Endothelial cell of umbilical vein (primary cell): ENCODE results near the gene FGF12. TPM values are rescaled to one million over a fixed set of nuclear protein-coding genes. Genes with fewer than 3 reads are reported as not detected.

ENCODE experiments used
- BruUV-seq: library from RNA; stranded (reverse); fragments of 400-500 nt; replicated peaks from 2 replicates; lab custom pipeline; 2021; lab: Mats Ljungman, UMichigan
- CTCF ChIA-PET: fragments of 300-600, 350-600 bp; sonication (Branson Sonifier 250); formaldehyde crosslinking; loops from one replicate; lab custom pipeline; 2021; ENCODE audit warnings: antibody characterized with exemption, inconsistent platforms; lab: Charles Lee
- POLR2A ChIA-PET: fragments of 300-600, 350-600 bp; sonication (Branson Sonifier 250); formaldehyde crosslinking; loops from one replicate; lab custom pipeline; 2021; ENCODE audit warnings: antibody characterized with exemption, inconsistent platforms; lab: Charles Lee
- DNase-seq: peaks from one replicate; pipeline ENCODE4 v3.0.0-alpha.2; 2011; ENCODE audit warnings: low read depth, low spot score
- FAIRE-seq: peaks from 2 replicates; lab custom pipeline; 2011; peaks lifted over from hg19 to GRCh38; lab: Jason Lieb, UNC
- H2AFZ ChIP-seq: 2 replicates; pipeline ENCODE4 v1.6.0; 2012; ENCODE audit warnings: low read depth, low read length, control low read depth, inconsistent platforms
- H3K27ac ChIP-seq: 2 replicates; pipeline ENCODE4 v1.5.1; 2011; ENCODE audit warnings: low read depth, mild to moderate bottlenecking, control low read depth, low read length, moderate library complexity; ENCODE audit not compliant: insufficient read depth
- H3K27me3 ChIP-seq, 2 experiments: 2 replicates each; pipeline versions ENCODE4 v1.6.0 to v1.6.1; 2011; ENCODE audit warnings: low read length in 2 of 2, mixed read lengths in 1 of 2; ENCODE audit not compliant: control insufficient read depth in 2 of 2, insufficient read depth in 2 of 2
- H3K36me3 ChIP-seq, 2 experiments: 2 replicates in 1 of 2; 3 replicates in 1 of 2; pipeline ENCODE4 v1.5.1; 2011; ENCODE audit warnings: low read length in 2 of 2, mild to moderate bottlenecking in 1 of 2, moderate library complexity in 1 of 2; ENCODE audit not compliant: control insufficient read depth in 2 of 2, insufficient read depth in 2 of 2; ENCODE audit errors: extremely low read depth in 1 of 2
- H3K4me1 ChIP-seq: 3 replicates; pipeline ENCODE4 v1.5.1; 2011; ENCODE audit warnings: mild to moderate bottlenecking, low read length; ENCODE audit not compliant: control insufficient read depth, insufficient read depth; ENCODE audit errors: extremely low read depth
- H3K4me2 ChIP-seq: 2 replicates; pipeline ENCODE4 v1.6.1; 2011; ENCODE audit warnings: low read length, control low read depth, mixed read lengths; ENCODE audit not compliant: insufficient read depth
- H3K4me3 ChIP-seq, 3 experiments: fragments of 200-600 bp in 1 of 3; sonication (generic), shearing (Covaris generic) in 1 of 3; replicated peaks in 1 of 3; 2 replicates each; pipeline ENCODE4 v1.5.1; 2011 to 2016; ENCODE audit warnings: control low read depth in 3 of 3, low read length in 3 of 3, mild to moderate bottlenecking in 2 of 3, inconsistent platforms in 1 of 3, low read depth in 1 of 3, moderate library complexity in 1 of 3; ENCODE audit not compliant: insufficient read depth in 1 of 3
- H3K79me2 ChIP-seq: 2 replicates; pipeline ENCODE4 v1.6.0; 2012; ENCODE audit warnings: low read length, inconsistent platforms; ENCODE audit not compliant: control insufficient read depth, insufficient read depth
- H3K9ac ChIP-seq: replicated peaks from 2 replicates; pipeline ENCODE3; 2011; ENCODE audit warnings: low read length, control low read depth; ENCODE audit not compliant: insufficient read depth; ENCODE audit errors: extremely low read depth
- H3K9me1 ChIP-seq: replicated peaks from 3 replicates; pipeline ENCODE4 v1.6.0; 2011; ENCODE audit warnings: mild to moderate bottlenecking, low read length; ENCODE audit not compliant: control insufficient read depth, insufficient read depth; ENCODE audit errors: extremely low read depth
- H3K9me3 ChIP-seq: replicated peaks from 2 replicates; pipeline ENCODE4 v1.5.1; 2012; ENCODE audit warnings: low read length, inconsistent platforms; ENCODE audit not compliant: control insufficient read depth, insufficient read depth
- H4K20me1 ChIP-seq: replicated peaks from 2 replicates; pipeline ENCODE3; 2011; ENCODE audit warnings: mild to moderate bottlenecking, low read length; ENCODE audit not compliant: control insufficient read depth, insufficient read depth; ENCODE audit errors: extremely low read depth
- CTCF ChIP-seq, 2 donors: IDR thresholded peaks; 1 replicate in 1 of 2; 2 replicates in 1 of 2; pipeline ENCODE4 v1.5.1; 2011; ENCODE audit warnings: low read length in 2 of 2, mild to moderate bottlenecking in 2 of 2, moderate library complexity in 2 of 2, control low read depth in 1 of 2, inconsistent platforms in 1 of 2, low read depth in 1 of 2; ENCODE audit not compliant: insufficient read depth in 1 of 2; ENCODE audit errors: extremely low read depth in 1 of 2
- EZH2 ChIP-seq: IDR thresholded peaks from 2 replicates; pipeline ENCODE4 v1.6.1; 2012; ENCODE audit warnings: borderline replicate concordance, low read depth, mild to moderate bottlenecking, moderate library complexity, low read length, inconsistent platforms; ENCODE audit not compliant: severe bottlenecking
- FOS ChIP-seq: IDR thresholded peaks from 2 replicates; pipeline ENCODE4 v1.6.1; 2011; ENCODE audit warnings: mild to moderate bottlenecking, low read length, moderate library complexity, borderline replicate concordance; ENCODE audit not compliant: insufficient read depth
- GATA2 ChIP-seq: IDR thresholded peaks from 2 replicates; pipeline ENCODE4 v1.7.0; 2011; ENCODE audit warnings: low read depth, mild to moderate bottlenecking, moderate library complexity, mixed read lengths, low read length; ENCODE audit not compliant: insufficient read length, insufficient read depth
- JUN ChIP-seq: IDR thresholded peaks from 2 replicates; pipeline ENCODE4 v1.6.1; 2011; ENCODE audit warnings: borderline replicate concordance, low read depth; ENCODE audit not compliant: insufficient read length, insufficient read depth
- MAX ChIP-seq: IDR thresholded peaks from 2 replicates; pipeline ENCODE4 v1.6.1; 2011; ENCODE audit not compliant: insufficient read depth, insufficient read length
- MYC ChIP-seq: IDR thresholded peaks from one replicate; pipeline ENCODE4 v1.6.1; 2011; ENCODE audit warnings: mild to moderate bottlenecking, low read depth, low read length
- POLR2A ChIP-seq: IDR thresholded peaks from 2 replicates; pipeline ENCODE4 v1.6.1; 2012; ENCODE audit warnings: low read depth, mild to moderate bottlenecking, control low read depth, low read length
- POLR2AphosphoS5 ChIP-seq: IDR thresholded peaks from 2 replicates; pipeline ENCODE4 v1.6.1; 2012; ENCODE audit warnings: low read depth, mild to moderate bottlenecking, control low read depth, low read length, moderate library complexity; ENCODE audit not compliant: insufficient read depth
- dilution Hi-C: fragments of 300-500 bp; cut with MboI; formaldehyde crosslinking; loops from one replicate; pipeline ENCODE4 v1.15.0; 2019; ENCODE audit warnings: low sequenced_read_pairs; ENCODE audit not compliant: extremely low pct_ligation_motif_present
- intact Hi-C: fragments of 100-400 bp; cut with micrococcal nuclease; formaldehyde crosslinking; loops from one replicate; pipeline ENCODE4 v1.10.0; 2022
- polyA plus RNA-seq, 4 experiments: library from polyadenylated mRNA; depleted of rRNA in 3 of 4; stranded (reverse) in 3 of 4; unstranded in 1 of 4; fragments of >200 nt; gene quantifications; 2 replicates each; pipeline versions ENCODE4 v1.2.1 to v1.2.3, GENCODE V29; 2011 to 2012; ENCODE audit warnings: missing spikeins in 1 of 4
- total RNA-seq: library from RNA; stranded (reverse); gene quantifications from 2 replicates; pipeline ENCODE4 v1.2.3, GENCODE V29; 2021

Gene FGF12
- total and polyA plus RNA-seq, 2 donors (not counting 3 experiments of a cell fraction or from before 2014, with no cell fraction given), result 0.72 to 2.5 TPM

GRCh38 chr3:192220915-192221314 lies 506.4 kb downstream of the FGF12 start:
- no peak overlapping the region for H3K4me3 ChIP-seq
- H3K9me3 ChIP-seq, result no peaks in the 10 kb centered on the region
- DNase-seq (no peak), FAIRE-seq (no peak)
- no peak overlapping the region for H3K4me2 ChIP-seq
- H3K36me3 ChIP-seq, result no peaks in the 10 kb centered on the region
- H3K9ac ChIP-seq, result no peak overlapping the region
- BruUV-seq, result no TSS peak
- ChIA-PET CTCF (no interaction called here), POLR2A (no interaction called here)
- no peaks in the 10 kb centered on the region for H3K79me2 ChIP-seq
- no peak for TF ChIP-seq MAX
- no peak for TF ChIP-seq EZH2
- TF ChIP-seq GATA2, result no peak
- no peak for TF ChIP-seq MYC
- no peak for TF ChIP-seq POLR2AphosphoS5
- no peak for TF ChIP-seq JUN
- TF ChIP-seq CTCF (IDR thresholded peaks at IDR 0.05; ENCODE audit: extremely low read depth in 1 of 2, insufficient read depth in 1 of 2, low read depth in 1 of 2, low read length in 2 of 2), result no peak
- TF ChIP-seq FOS, result no peak
- TF ChIP-seq POLR2A, result no peak
- H3K9me1 ChIP-seq, result no peaks in the 10 kb centered on the region
- no peaks in the 10 kb centered on the region for H3K4me1 ChIP-seq
- intact Hi-C loops, result no loop called here
- no peak overlapping the region for H3K27ac ChIP-seq
- H4K20me1 ChIP-seq, result peaks cover 2% of the 10 kb centered on the region
- dilution Hi-C loops, result no loop called here
- no peak overlapping the region for H2AFZ ChIP-seq
- no peaks in the 10 kb centered on the region for H3K27me3 ChIP-seq
